SK-N-SH (cell line): ENCODE data around the gene KIZ. TPM values are rescaled to one million over a fixed set of nuclear protein-coding genes. Genes with fewer than 3 reads are reported as not detected.

Experiments
- CTCF ChIA-PET: fragments of 300-600, 350-600 bp; formaldehyde crosslinking; extraction: SDS; loops from one replicate; lab custom pipeline; 2021; lab: Yijun Ruan, JAX
- POLR2A ChIA-PET: fragments of 350-600 bp; sonication (Branson Sonifier 250); formaldehyde crosslinking; extraction: SDS; loops from one replicate; lab custom pipeline; 2020; ENCODE audit warnings: antibody characterized with exemption, inconsistent platforms; lab: Yijun Ruan, JAX
- DNase-seq: peaks from one replicate; pipeline ENCODE4 v3.0.0; 2012
- H2AFZ ChIP-seq: fragments of 200-600 bp; sonication (generic); 2 replicates; pipeline ENCODE4 v1.8.1; 2016; ENCODE audit warnings: antibody characterized with exemption, mild to moderate bottlenecking, low read depth
- H3F3A ChIP-seq: fragments of 200-600 bp; sonication (generic); replicated peaks from 2 replicates; pipeline ENCODE3; 2016; ENCODE audit warnings: antibody characterized with exemption, mild to moderate bottlenecking; ENCODE audit not compliant: insufficient read depth
- H3K27ac ChIP-seq, 2 experiments: fragments of 200-500 bp in 1 of 2; fragments of 200-600 bp in 1 of 2; sonication (Bioruptor generic) in 1 of 2; sonication (generic), shearing (Covaris generic) in 1 of 2; 2 replicates each; pipeline versions ENCODE4 v1.5.1 to v1.6.1; 2014 to 2016; ENCODE audit warnings: low read depth in 2 of 2, inconsistent platforms in 1 of 2, low read length in 1 of 2, mild to moderate bottlenecking in 1 of 2, mixed read lengths in 1 of 2
- H3K27me3 ChIP-seq: fragments of 200-600 bp; sonication (generic), shearing (Covaris generic); 2 replicates; pipeline ENCODE4 v1.6.1; 2016; ENCODE audit warnings: mixed run types; ENCODE audit not compliant: insufficient read depth
- H3K36me3 ChIP-seq, 2 experiments: fragments of 200-500 bp in 1 of 2; fragments of 200-600 bp in 1 of 2; sonication (Bioruptor generic) in 1 of 2; sonication (generic) in 1 of 2; replicated peaks in 1 of 2; 2 replicates each; pipeline versions ENCODE3 to v1.5.1; 2014 to 2016; ENCODE audit warnings: low read length in 1 of 2, mild to moderate bottlenecking in 1 of 2; ENCODE audit not compliant: insufficient read depth in 2 of 2, control insufficient read depth in 1 of 2
- H3K4me1 ChIP-seq, 2 experiments: fragments of 200-500 bp in 1 of 2; fragments of 200-600 bp in 1 of 2; sonication (Bioruptor generic) in 1 of 2; sonication (generic), shearing (Covaris generic) in 1 of 2; 2 replicates each; pipeline versions ENCODE4 v1.5.1 to v1.6.1; 2014 to 2016; ENCODE audit warnings: low read depth in 1 of 2, low read length in 1 of 2, mixed run types in 1 of 2; ENCODE audit not compliant: insufficient read depth in 2 of 2, control insufficient read depth in 1 of 2
- H3K4me2 ChIP-seq: fragments of 200-600 bp; sonication (generic), shearing (Covaris generic); 2 replicates; pipeline ENCODE4 v1.6.1; 2017; ENCODE audit warnings: mixed run types
- H3K4me3 ChIP-seq, 2 experiments: fragments of 200-500 bp in 1 of 2; fragments of 200-600 bp in 1 of 2; sonication (Bioruptor generic) in 1 of 2; sonication (generic), shearing (Covaris generic) in 1 of 2; 2 replicates each; pipeline versions ENCODE4 v1.5.1 to v1.8.1; 2014 to 2016; ENCODE audit warnings: low read depth in 2 of 2, inconsistent platforms in 1 of 2, low read length in 1 of 2, mild to moderate bottlenecking in 1 of 2, mixed read lengths in 1 of 2, moderate library complexity in 1 of 2
- H3K79me2 ChIP-seq: fragments of 200-600 bp; sonication (generic); 2 replicates; pipeline ENCODE4 v1.8.1; 2017; ENCODE audit warnings: mild to moderate bottlenecking; ENCODE audit not compliant: insufficient read depth
- H3K9ac ChIP-seq: fragments of 200-600 bp; sonication (generic); 2 replicates; pipeline ENCODE4 v1.6.1; 2017; ENCODE audit warnings: mixed run types
- H3K9me2 ChIP-seq: fragments of 200-600 bp; sonication (generic); 2 replicates; pipeline ENCODE4 v1.6.1; 2017; ENCODE audit warnings: mixed run types
- H3K9me3 ChIP-seq: fragments of 200-600 bp; sonication (generic); 2 replicates; pipeline ENCODE4 v1.6.1; 2017; ENCODE audit warnings: mixed run types, mild to moderate bottlenecking, moderate library complexity
- H4K20me1 ChIP-seq: fragments of 200-600 bp; sonication (generic); 2 replicates; pipeline ENCODE4 v1.6.1; 2017; ENCODE audit warnings: mild to moderate bottlenecking, mixed run types; ENCODE audit not compliant: insufficient read depth
- ELF1 ChIP-seq: IDR thresholded peaks from 2 replicates; pipeline ENCODE4 v1.4.0; 2012
- EP300 ChIP-seq, 2 experiments: IDR thresholded peaks; 2 replicates each; pipeline versions ENCODE4 v1.4.0 to v1.6.1; 2012; ENCODE audit warnings: borderline replicate concordance in 1 of 2, low read depth in 1 of 2, low read length in 1 of 2
- EZH2phosphoT487 ChIP-seq: fragments of 200-600 bp; sonication (generic); IDR thresholded peaks from 2 replicates; pipeline ENCODE4 v1.6.1; 2017; ENCODE audit warnings: low read depth, mixed run types, mild to moderate bottlenecking, antibody characterized with exemption, moderate library complexity, borderline replicate concordance
- FOXM1 ChIP-seq: IDR thresholded peaks from 2 replicates; pipeline ENCODE4 v1.4.0; 2012; ENCODE audit warnings: low read depth, mild to moderate bottlenecking
- GABPA ChIP-seq: IDR thresholded peaks from 2 replicates; pipeline ENCODE4 v1.4.0; 2012; ENCODE audit warnings: low read depth, mild to moderate bottlenecking
- MXI1 ChIP-seq: IDR thresholded peaks from 2 replicates; pipeline ENCODE4 v1.6.1; 2012; ENCODE audit warnings: mild to moderate bottlenecking, low read depth, low read length, improper control_type of control experiment
- POLR2AphosphoS5 ChIP-seq: IDR thresholded peaks from 2 replicates; pipeline ENCODE4 v1.6.1; 2012; ENCODE audit warnings: low read depth, low read length
- RAD21 ChIP-seq: IDR thresholded peaks from 2 replicates; pipeline ENCODE4 v1.6.1; 2012; ENCODE audit warnings: mild to moderate bottlenecking, low read length
- SIN3A ChIP-seq: IDR thresholded peaks from 2 replicates; pipeline ENCODE4 v1.6.1; 2012; ENCODE audit warnings: low read depth, mild to moderate bottlenecking, low read length, moderate library complexity, borderline replicate concordance
- SMC3 ChIP-seq: IDR thresholded peaks from 2 replicates; pipeline ENCODE4 v1.6.1; 2012; ENCODE audit warnings: low read depth, low read length, improper control_type of control experiment
- TEAD4 ChIP-seq: IDR thresholded peaks from 2 replicates; pipeline ENCODE4 v1.4.0; 2012; ENCODE audit warnings: mild to moderate bottlenecking, borderline replicate concordance; ENCODE audit not compliant: insufficient read depth
- USF1 ChIP-seq: IDR thresholded peaks from 2 replicates; pipeline ENCODE4 v1.4.0; 2012; ENCODE audit warnings: low read depth, borderline replicate concordance
- USF2 ChIP-seq: fragments of 150-350 bp; IDR thresholded peaks from 2 replicates; pipeline ENCODE4 v1.6.1; 2017; ENCODE audit warnings: antibody characterized with exemption, low read length, low read depth, borderline replicate concordance
- WGBS: methylation state at CpG from one replicate; pipeline ENCODE4 v1.1.6; 2017; ENCODE audit warnings: low lambda C conversion rate; 5-methylcytosine and 5-hydroxymethylcytosine counted together
- polyA plus RNA-seq, 3 experiments: library from polyadenylated mRNA; depleted of rRNA; stranded (reverse); fragments of >200 nt; gene quantifications; 2 replicates each; pipeline ENCODE4 v1.2.3, GENCODE V29; 2012
- TF ChIP-seq, protein P1 (sequence below): fragments of 150-350 bp; IDR thresholded peaks from 2 replicates; pipeline ENCODE4 v1.6.1; 2016; ENCODE audit warnings: mild to moderate bottlenecking, low read depth, low read length

Gene KIZ
- polyA plus RNA-seq, 1 of the 3 experiments (the other 2 are of a cell fraction), result 3.9 TPM

DNA sequence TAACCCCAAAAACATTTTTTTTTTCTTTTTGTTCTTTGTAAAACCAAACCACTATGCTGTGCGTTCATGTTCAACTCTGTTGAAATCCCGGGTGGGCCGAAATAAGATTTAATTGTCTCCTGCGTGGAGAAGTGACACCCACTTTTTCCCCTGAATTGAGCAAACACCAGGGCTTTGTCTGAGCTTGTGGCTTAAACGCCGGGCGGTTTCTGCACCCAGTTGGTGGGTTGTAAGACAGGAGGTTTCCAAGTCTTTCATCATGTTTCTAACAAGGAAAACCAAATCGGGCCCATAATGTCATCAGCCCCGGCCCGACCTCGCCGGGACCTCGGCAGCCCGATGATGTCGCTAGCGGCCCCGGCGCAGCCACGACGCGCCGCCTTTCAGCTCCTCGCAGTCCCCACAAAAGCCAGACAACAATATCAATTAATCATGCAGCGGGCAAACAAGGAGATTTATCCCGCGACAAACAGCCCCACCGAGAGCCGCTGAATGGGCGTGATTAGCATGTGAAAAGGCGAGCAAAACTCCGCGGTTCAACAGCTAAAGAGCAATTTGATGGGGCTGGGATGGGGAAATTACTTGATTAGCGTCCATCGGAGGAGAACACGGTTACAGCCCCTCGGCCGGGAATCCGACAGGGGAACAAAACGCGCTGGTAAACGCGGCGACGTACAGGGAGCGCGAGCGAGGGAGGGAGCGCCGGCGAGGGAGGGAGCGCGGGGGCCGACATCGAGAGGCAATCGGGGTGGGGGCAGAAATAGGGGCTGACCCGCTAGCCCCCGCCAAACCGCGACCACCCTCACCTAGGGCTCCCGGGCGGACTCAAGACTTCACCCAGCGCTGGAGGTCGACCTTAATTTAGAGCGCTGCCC lies 25.1 kb upstream of the KIZ start:
- Histone ChIP-seq H3K4me1 (peaks cover 0 to 23% of the 10 kb centered on the region in 2 experiments; a peak in 1 of 4 replicates), H3K9me2 (no peaks in the 10 kb centered on the region), H3K79me2 (no peaks in the 10 kb centered on the region), H3K36me3 (no peaks in the 10 kb centered on the region), H4K20me1 (no peaks in the 10 kb centered on the region), H2AFZ (peak overlapping the region; percentile 54), H3F3A (no peaks in the 10 kb centered on the region), H3K9ac (no peak overlapping the region), H3K4me3 (peak overlapping the region; percentile 26 to 30; a peak in 3 of 4 replicates), H3K27ac (no peak overlapping the region), H3K9me3 (no peaks in the 10 kb centered on the region), H3K4me2 (peak overlapping the region; percentile 72), H3K27me3 (peaks cover 77% of the 10 kb centered on the region)
- POLR2A ChIA-PET, result no interaction called here
- TF ChIP-seq GABPA (no peak), EZH2phosphoT487 (peak; percentile 94)
- DNase-seq, result peak; percentile 52
- CTCF ChIA-PET, result interaction anchor here (1.2 to 1.5 kb wide), 2 partner anchors 405 to 515 kb away, joined by 3 to 5 read pairs; no protein-coding TSS in a partner anchor
- WGBS, result 25% methylated on average over 48 of the region's 64 CpGs

DNA sequence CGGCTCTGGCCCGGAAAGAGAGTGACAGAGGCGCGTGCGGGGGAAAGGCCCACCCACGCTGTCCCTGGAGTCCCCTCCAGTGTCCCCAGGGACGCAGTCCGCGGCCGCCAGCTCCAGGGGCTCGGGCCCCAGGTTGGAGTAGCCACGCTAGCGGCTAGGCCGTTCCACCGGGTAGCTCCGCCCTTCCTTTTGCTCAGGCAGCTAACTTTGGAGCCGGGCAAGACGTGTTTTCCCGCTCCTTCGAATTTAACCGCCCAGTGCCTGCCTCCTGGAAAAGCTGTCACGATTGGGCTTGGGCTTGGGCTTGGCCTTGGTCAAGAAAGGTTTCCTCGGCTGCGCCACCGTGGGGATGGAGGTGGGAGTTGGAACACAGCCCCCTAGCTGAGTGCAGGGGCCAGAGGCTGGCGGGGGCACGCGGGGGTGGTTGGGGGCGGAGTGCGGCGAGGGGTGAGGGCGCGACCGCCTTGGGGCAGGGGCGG lies 24.4 kb upstream of the KIZ start:
- H3K9ac ChIP-seq, result no peak overlapping the region
- no peaks in the 10 kb centered on the region for H3K9me3 ChIP-seq
- H3K36me3 ChIP-seq, result no peaks in the 10 kb centered on the region
- no peaks in the 10 kb centered on the region for H4K20me1 ChIP-seq
- WGBS, result 52% methylated on average over 12 of the region's 35 CpGs
- H3K27me3 ChIP-seq, result peaks cover 83% of the 10 kb centered on the region
- no peaks in the 10 kb centered on the region for H3F3A ChIP-seq
- H3K4me3 ChIP-seq, result peak overlapping the region in 1 of 2 experiments; percentile 3; a peak in 2 of 4 replicates
- no peaks in the 10 kb centered on the region for H3K79me2 ChIP-seq
- peak; percentile 54 for DNase-seq
- no peaks in the 10 kb centered on the region for H3K9me2 ChIP-seq
- H3K4me1 ChIP-seq, result peaks cover 0 to 23% of the 10 kb centered on the region in 2 experiments; a peak in 1 of 4 replicates
- H2AFZ ChIP-seq, result no peak overlapping the region
- H3K4me2 ChIP-seq, result peak overlapping the region; percentile 72
- POLR2A ChIA-PET, result no interaction called here
- no peak overlapping the region for H3K27ac ChIP-seq
- CTCF ChIA-PET, result interaction anchor here (1.2 to 2.8 kb wide), 5 partner anchors 9 to 514 kb away, joined by 3 to 11 read pairs (median 5); no protein-coding TSS in a partner anchor
- TF ChIP-seq FOXM1, result no peak
- no peak for TF ChIP-seq RAD21
- TF ChIP-seq, protein P1, sequence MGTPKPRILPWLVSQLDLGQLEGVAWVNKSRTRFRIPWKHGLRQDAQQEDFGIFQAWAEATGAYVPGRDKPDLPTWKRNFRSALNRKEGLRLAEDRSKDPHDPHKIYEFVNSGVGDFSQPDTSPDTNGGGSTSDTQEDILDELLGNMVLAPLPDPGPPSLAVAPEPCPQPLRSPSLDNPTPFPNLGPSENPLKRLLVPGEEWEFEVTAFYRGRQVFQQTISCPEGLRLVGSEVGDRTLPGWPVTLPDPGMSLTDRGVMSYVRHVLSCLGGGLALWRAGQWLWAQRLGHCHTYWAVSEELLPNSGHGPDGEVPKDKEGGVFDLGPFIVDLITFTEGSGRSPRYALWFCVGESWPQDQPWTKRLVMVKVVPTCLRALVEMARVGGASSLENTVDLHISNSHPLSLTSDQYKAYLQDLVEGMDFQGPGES, result no peak
- no peak for TF ChIP-seq POLR2AphosphoS5
- no peak for TF ChIP-seq ELF1
- TF ChIP-seq USF1, result no peak
- TF ChIP-seq GABPA, result no peak
- no peak for TF ChIP-seq USF2
- no peak for TF ChIP-seq SMC3
- no peak for TF ChIP-seq EP300 (IDR thresholded peaks at IDR 0.05; ENCODE audit: borderline replicate concordance in 1 of 2, low read depth in 1 of 2, low read length in 1 of 2)
- no peak for TF ChIP-seq SIN3A
- no peak for TF ChIP-seq MXI1
- TF ChIP-seq TEAD4, result no peak
